ENCODE measurements around the gene OR6C6.
"Not testable (repeated sequence)": the region's sequence is repeated elsewhere in the genome, so short reads cannot be mapped to it uniquely, and the experiment has no call there.

OR6C6 gene

DNA sequence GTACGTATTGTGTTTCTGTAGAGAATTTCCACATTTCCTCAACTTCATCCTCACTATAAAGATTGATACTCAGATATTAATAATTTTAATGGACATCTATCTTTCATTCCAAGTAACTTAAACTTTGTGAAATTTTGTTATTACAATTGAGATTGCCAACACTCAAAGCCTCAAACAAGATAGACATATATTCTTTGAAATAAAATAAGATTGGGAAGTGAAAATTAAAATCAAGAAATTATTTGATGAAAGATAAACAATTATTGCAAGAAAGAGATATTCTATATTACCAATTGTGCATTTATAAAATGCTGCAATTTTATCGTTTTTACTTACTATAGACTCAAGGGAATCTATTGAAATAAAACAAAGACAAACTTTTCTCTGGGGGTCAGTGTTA lies at the start of gene OR6C6:
TSS of gene OR6C6 (minus strand) at position 101 of the 400 bp plus-strand sequence. CDS start 1,337 bp downstream, outside the sequence.
- no peak for DNase-seq

- DNase-seq: no peak
Measured at GRCh38 chr12:55336002-55336401, 39.6 kb upstream of the OR6C6 start.

GRCh38 chr12:55330446-55330845 lies 34.1 kb upstream of the OR6C6 start, which contains the start of gene OR6C3:
OR6C3 (plus strand) TSS chr12:55330746; CDS start chr12:55331701, 955 bp downstream.
- no peak for DNase-seq

DNA sequence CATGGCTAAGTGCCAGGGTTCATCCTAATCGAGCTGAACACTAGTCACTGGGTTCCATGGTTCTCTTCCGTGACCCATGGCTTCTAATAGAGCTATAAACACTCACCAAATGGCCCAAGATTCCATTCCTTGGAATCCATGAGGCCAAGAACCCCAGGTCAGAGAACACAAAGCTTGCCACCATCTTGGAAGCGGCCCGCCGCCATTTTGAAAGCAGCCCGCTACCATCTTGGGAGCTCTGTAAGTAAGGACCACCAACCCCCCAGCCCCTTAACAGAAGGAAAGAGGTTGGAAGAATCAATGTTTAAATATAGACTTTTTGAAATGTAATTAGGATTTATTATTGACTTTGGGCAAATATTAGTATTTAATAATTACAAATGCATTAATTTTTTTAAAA lies 29.4 kb upstream of the OR6C6 start:
- not testable (repeated sequence) for DNase-seq

DNA sequence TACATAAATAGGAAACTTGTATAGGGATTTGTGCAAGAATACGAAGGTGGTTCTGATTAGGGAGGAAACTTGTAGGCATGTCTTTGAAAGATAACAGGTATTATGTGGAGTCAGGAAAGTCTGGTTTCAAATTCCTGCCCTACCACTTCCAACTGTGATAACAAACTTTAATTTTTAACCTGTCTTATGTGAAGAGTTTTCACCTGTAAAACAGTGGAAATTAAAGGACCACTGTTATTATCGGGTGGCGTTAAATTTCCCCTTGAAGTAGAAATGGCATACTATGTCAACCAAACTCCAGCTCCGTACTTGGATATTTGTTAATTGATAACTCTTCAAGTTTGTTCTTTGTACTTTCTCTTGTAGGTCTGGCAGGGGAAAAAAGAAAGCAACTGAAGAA lies 23.8 kb upstream of the OR6C6 start:
- DNase-seq: no peak

DNA sequence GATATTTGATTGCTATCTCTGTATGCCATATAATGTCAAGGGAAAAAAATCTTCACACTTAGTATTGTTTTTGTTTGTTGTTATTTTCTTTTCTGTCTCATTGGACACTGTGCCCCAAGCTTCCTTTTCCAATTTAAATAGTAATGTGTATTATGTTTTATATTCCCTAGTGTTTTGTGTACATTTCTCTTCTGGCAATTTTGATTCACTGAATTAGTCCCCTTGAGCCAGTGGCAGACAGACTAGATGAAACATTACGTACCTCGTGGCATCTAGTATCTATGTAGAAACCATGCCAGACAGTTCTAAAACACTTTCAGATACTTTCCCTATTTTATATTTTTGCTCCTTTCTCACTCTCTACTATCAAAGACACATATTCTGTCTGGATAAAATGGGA lies 17.7 kb upstream of the OR6C6 start, which contains the start of gene OR6C1:
TSS of gene OR6C1 (plus strand) at position 301 of the 400 bp plus-strand sequence. CDS start 6,257 bp downstream, outside the sequence.
- DNase-seq: no peak

DNA sequence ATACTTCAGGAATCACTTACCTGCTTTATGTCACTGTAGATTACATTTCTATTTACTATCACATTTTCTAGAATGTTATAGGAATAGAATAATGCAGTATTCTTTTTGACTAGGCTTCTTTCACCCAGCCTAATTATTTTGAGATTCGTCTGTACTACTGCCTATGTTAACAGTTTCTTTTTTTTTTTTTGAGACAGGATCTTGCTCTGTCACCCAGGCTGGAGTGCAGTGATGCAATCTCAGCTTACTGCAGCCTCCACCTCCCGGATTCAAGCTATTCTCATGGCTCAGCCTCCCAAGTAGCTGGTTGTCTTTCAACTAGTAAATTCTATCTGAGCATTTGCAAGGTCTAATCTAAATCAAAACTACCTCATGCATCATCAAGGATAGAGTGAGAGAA lies 6.4 kb downstream of the OR6C6 start:
- no peak for DNase-seq

GRCh38 chr12:55280991-55281390 lies 15.4 kb downstream of the OR6C6 start:
- no peak for DNase-seq

DNA sequence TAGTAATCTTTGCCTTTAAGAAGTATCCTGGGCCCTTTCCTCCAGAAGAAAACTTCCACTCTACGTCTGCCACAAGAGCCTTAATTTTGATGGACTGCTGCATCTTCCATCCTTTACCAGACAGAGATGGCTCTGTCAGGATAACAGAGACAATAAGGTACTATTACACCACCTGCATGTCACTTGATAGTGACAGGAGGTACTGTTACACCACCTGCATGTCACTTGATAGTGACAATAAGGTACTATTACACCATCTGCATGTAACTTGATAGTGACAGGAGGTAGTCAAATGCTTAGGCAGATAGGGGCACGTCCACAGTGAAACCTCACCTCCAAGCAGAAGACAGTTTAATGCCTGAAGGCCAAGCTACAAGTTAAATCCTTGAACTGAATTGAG lies 38.1 kb downstream of the OR6C6 start:
- peak; percentile 78 for DNase-seq

GRCh38 chr12:55256831-55257230 lies 39.5 kb downstream of the OR6C6 start:
- no peak for DNase-seq

DNA sequence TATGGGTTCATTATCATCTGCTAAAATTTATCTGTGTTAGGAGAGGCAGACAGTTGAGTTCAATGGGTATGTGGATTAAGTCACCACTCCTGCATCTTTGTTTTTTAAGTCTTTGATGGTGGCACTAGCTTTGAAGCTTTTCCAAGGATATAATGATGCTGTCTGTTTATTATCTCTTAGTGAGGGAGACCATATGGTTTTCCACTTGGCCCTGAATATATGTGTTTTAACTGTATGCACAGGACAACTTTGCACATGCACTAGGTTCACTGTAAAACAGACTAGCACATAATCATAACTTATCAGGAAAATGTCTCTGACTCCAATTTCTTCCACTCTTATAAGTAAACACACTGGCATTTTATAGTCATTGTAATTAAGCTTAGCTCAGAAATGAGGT lies 43.1 kb downstream of the OR6C6 start:
- no peak for DNase-seq

GRCh38 chr12:55250944-55251343 lies 45.4 kb downstream of the OR6C6 start:
- DNase-seq: no peak

DNA sequence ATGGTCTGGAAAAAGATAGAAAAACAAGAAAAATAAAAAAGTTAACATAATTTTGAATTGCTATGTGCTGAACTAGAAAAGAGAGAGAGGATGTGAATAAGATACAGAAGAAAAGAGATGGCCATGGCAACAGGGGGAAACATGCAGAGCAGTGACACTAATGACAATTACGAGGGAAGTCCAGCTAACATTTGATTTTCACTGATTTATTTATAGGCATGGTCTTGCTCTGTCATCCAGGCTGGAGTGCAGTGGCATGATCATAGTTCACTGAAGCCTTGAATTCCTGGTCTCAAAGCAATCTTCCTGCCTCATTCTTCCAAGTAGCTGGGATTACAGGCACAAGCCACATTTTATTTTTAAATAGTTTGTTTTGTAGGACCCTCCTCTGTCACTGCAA lies 50.2 kb downstream of the OR6C6 start:
- DNase-seq: no peak

DNA sequence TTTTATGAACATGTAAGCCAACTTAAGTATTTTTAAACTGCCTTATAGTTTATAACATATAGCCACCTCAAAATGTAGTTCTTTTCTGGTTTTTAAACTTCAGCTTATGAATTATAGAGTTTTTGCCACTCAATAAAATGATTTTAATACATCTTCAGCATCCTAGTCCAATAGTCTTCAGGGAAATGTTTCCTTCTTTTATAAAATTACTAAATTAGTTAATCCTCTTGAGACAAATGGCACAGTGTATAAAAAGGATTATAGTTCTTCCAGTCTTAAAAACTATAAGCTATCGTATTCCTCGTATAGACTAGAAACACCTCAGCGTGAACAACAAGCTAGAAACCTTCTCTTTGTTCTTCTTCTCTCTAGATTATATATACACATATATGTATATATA lies 52.1 kb downstream of the OR6C6 start, which contains the start of gene OR6C74:
TSS of gene OR6C74 (plus strand) at position 301 of the 400 bp plus-strand sequence. CDS start 2,679 bp downstream, outside the sequence.
- DNase-seq: no peak

Measured in NCI-H510A treated with DMSO at 0.1 percent for 48 hours (cell line).